ENCODE measurements around the gene TBC1D3E. TPM values are rescaled to one million over a fixed set of nuclear protein-coding genes. Genes with fewer than 3 reads are reported as not detected.
"Not testable (repeated sequence)": the region's sequence is repeated elsewhere in the genome, so short reads cannot be mapped to it uniquely, and the experiment has no call there.

TBC1D3E gene
- total RNA-seq: 0.32 TPM in 1 of 2 replicates, not detected in the other

GRCh38 chr17:38127651-38128050 lies at the start of gene TBC1D3E:
Gene TBC1D3E (plus strand): TSS chr17:38127951. CDS start chr17:38129496, 1,545 bp downstream.
- not testable (repeated sequence) for DNase-seq (ENCODE audit: low read depth); H3K4me3 ChIP-seq (ENCODE audit: low read depth, low read length)

GRCh38 chr17:38087344-38087743 lies 40.4 kb upstream of the TBC1D3E start:
- H3K4me3 ChIP-seq (ENCODE audit: low read depth, low read length): not testable (repeated sequence)

DNA sequence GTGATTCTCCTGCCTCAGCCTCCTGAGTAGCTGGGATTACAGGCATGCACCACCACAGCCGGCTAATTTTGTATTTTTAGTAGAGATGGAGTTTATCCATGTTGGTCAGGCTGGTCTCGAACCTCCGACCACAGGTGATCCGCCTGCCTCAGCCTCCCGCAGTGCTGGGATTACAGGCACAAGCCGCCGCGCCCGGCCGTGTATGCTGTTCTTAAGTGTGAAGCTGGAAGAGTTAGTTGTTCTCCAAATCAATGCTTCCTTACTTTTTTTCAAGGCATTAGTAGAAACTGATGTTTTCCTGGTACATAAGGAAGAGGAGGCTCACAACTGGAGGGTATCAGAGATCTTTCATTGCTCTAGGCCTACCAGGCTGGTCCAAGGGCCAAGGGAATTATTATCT lies 39.6 kb upstream of the TBC1D3E start:
- DNase-seq (ENCODE audit: low read depth); H3K4me3 ChIP-seq (ENCODE audit: low read depth, low read length): not testable (repeated sequence)

More at GRCh38 chr17:38087344-38087743, 40.4 kb upstream of the TBC1D3E start:
- not testable (repeated sequence) for DNase-seq (ENCODE audit: low read depth)

DNA sequence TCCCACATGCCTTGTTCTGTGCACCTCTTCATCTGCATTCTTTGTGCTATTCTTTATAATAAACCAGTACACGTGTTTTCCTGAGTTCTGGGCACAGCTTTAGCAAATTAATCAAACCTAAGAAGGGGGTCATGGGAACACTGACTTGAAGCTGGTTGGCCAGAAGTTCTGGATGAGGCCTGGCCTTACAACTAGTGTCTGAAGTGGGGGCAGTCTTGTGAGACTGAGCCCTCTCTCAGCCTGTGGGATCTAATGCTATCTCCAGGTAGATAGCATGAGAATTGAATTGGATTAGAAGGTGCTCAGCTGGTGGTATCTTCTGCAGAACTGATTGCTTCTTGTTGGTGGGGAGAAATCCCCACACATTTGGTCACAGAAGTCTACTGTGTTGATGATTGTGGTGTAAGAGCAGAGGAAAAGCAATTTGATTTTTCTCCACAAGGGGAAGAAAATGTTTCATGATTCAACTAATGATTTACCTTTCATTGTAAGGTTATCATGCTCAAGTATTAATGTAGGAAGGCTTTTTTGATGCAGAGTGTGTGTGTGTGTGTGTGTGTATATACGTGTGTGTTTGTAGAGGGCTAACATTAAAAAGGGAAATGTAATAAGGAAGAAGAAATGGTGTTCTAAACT lies 33.6 kb upstream of the TBC1D3E start:
- not testable (repeated sequence) for DNase-seq (ENCODE audit: low read depth); H3K4me3 ChIP-seq (ENCODE audit: low read depth, low read length)

- H3K4me3 ChIP-seq (ENCODE audit: low read depth, low read length); DNase-seq (ENCODE audit: low read depth): not testable (repeated sequence)
Measured at GRCh38 chr17:38099262-38099661, 28.5 kb upstream of the TBC1D3E start.

DNA sequence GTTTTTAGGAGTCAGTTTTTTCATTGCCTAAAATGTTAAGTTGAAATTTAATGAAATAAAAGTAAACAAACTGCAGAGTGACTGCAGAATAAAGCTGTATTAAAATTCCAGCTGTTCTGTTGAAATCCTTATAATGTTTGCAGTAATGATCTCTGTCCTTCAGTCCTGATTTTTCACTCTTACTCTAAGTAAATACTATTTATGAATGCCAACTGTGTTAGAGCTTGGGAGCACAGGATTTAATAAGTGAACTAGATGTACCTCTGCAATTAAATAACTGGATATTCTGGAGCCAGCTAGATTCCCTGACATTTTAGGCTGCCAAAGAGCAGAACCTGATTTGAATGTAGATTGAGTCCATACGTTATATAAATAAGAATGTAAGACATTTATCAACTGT lies 7.9 kb upstream of the TBC1D3E start:
- H3K4me3 ChIP-seq (ENCODE audit: low read depth, low read length); DNase-seq (ENCODE audit: low read depth): not testable (repeated sequence)

- DNase-seq (ENCODE audit: low read depth); H3K4me3 ChIP-seq (ENCODE audit: low read depth, low read length): not testable (repeated sequence)
Measured at GRCh38 chr17:38134860-38135259, 7.1 kb downstream of the TBC1D3E start.

Small RNA genes within 50 kb of the gene (small RNA-seq; reads per million reads assigned to genes)
- gene RF00019 (not detected), gene RNA5SP526 (not detected)

Other genes with a start within 250 kb of the TBC1D3E start
- gene TBC1D3K, start 203.5 kb upstream of the TBC1D3E start, total RNA-seq: not detected in 2 replicates
- 1.9 and 2.6 TPM in 2 replicates for gene TBC1D3L, start 138.9 kb upstream of the TBC1D3E start, total RNA-seq
- under 0.01 TPM in 1 of 2 replicates, not detected in the other for gene TBC1D3D, start 124.0 kb upstream of the TBC1D3E start, total RNA-seq
- under 0.01 TPM in 1 of 2 replicates, not detected in the other for gene TBC1D3C, start 59.3 kb upstream of the TBC1D3E start, total RNA-seq
- not detected in 2 replicates for gene TBC1D3, start 64.6 kb downstream of the TBC1D3E start, total RNA-seq
- 28.0 and 30.2 TPM in 2 replicates for gene MRPL45, start 169.2 kb downstream of the TBC1D3E start, total RNA-seq
- gene GPR179, start 216.0 kb downstream of the TBC1D3E start, total RNA-seq: under 0.01 TPM in 1 of 2 replicates, not detected in the other
- gene SOCS7, start 223.9 kb downstream of the TBC1D3E start, total RNA-seq: 11.2 and 13.9 TPM in 2 replicates

Measured in fibroblast of villous mesenchyme (primary cell).